ENCODE data around the gene STH. TPM values are rescaled to one million over a fixed set of nuclear protein-coding genes. Genes with fewer than 3 reads are reported as not detected.

The STH gene
- total and polyA plus RNA-seq, 2 experiments from 2014 or later: not detected

DNA sequence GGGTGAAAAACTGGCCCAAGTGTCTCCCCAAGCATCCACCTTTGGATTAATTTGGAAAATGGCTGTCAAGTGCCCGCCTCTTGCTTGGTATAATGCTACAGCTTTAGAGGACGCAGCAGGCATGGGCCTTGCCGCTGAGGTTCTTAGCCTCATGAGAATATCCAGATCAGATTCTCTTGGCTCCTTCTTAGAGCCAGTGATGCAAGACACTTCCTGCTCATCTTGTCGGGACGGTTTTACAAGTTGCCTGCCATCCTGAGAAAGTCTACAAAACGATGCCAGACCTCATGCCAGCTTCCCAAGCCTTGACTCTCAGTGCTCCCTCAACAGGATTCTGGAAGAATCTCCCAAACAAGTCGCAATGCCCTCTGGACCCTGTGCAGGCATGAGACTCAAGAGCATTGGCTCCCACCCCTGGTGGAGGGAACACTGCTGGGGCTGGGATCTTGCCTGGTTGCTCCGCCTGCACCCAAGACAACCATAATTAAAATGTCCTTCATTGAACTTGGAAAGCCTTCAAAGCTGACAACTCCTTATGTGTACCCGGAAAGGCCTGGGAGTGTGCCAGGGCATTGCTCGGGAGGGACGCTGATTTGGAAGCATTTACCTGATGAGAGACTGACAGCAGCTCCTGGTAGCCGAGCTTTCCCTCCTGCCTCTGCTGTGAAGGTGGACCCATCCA, 25.8 kb upstream of the STH start:
- no peaks in the 10 kb centered on the region for H3K9me3 ChIP-seq (ENCODE audit: low read depth)
- WGBS (ENCODE audit: low lambda C conversion rate, missing lambda C conversion rate): 89% methylated on average over 12 of the region's 12 CpGs
- TF ChIP-seq EZH2phosphoT487 (IDR thresholded peaks at IDR 0.05; ENCODE audit: low read depth, severe bottlenecking, unreplicated experiment): no peak
- no peak for TF ChIP-seq EZH2 (IDR thresholded peaks at IDR 0.05; ENCODE audit: borderline replicate concordance)
- TF ChIP-seq, protein P1, sequence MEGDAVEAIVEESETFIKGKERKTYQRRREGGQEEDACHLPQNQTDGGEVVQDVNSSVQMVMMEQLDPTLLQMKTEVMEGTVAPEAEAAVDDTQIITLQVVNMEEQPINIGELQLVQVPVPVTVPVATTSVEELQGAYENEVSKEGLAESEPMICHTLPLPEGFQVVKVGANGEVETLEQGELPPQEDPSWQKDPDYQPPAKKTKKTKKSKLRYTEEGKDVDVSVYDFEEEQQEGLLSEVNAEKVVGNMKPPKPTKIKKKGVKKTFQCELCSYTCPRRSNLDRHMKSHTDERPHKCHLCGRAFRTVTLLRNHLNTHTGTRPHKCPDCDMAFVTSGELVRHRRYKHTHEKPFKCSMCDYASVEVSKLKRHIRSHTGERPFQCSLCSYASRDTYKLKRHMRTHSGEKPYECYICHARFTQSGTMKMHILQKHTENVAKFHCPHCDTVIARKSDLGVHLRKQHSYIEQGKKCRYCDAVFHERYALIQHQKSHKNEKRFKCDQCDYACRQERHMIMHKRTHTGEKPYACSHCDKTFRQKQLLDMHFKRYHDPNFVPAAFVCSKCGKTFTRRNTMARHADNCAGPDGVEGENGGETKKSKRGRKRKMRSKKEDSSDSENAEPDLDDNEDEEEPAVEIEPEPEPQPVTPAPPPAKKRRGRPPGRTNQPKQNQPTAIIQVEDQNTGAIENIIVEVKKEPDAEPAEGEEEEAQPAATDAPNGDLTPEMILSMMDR (IDR thresholded peaks at IDR 0.05; ENCODE audit: poor library complexity): no peak

DNA sequence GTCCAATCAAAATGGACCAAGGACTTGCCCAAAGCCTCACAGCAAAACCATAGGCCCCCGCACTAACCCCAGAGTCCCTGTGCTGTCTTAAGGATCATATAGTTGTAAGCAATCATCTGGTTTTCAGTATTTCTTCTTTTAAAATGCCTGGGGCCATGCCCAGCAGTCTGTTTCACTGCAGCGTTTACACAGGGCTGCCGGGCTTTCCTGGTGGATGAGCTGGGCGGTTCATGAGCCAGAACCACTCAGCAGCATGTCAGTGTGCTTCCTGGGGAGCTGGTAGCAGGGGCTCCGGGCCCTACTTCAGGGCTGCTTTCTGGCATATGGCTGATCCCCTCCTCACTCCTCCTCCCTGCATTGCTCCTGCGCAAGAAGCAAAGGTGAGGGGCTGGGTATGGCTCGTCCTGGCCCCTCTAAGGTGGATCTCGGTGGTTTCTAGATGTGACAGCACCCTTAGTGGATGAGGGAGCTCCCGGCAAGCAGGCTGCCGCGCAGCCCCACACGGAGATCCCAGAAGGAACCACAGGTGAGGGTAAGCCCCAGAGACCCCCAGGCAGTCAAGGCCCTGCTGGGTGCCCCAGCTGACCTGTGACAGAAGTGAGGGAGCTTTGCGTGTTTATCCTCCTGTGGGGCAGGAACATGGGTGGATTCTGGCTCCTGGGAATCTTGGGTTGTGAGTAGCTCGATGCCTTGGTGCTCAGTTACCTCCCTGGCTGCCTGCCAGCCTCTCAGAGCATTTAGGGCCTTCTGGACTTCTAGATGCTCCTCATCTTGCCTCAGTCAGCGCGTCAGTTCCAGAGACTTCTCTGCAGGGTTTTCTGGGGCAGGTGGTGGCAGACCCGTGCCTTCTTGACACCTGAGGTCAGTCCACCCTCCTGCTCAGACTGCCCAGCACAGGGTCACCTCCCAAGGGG, 24.8 kb upstream of the STH start:
- no peaks in the 10 kb centered on the region for H3K36me3 ChIP-seq (replicated peaks; ENCODE audit: insufficient read depth, low read depth)
- no peak overlapping the region for H2AFZ ChIP-seq
- 82% methylated on average over 17 of the region's 17 CpGs for WGBS (ENCODE audit: low lambda C conversion rate, missing lambda C conversion rate)
- no peaks in the 10 kb centered on the region for H3K79me2 ChIP-seq
- H3K27ac ChIP-seq: no peak overlapping the region
- no peak overlapping the region for H3K4me2 ChIP-seq
- H3K27me3 ChIP-seq: no peaks in the 10 kb centered on the region
- no peaks in the 10 kb centered on the region for H3K9me2 ChIP-seq (replicated peaks; ENCODE audit: insufficient read depth)
- no peaks in the 10 kb centered on the region for H3K9me3 ChIP-seq (ENCODE audit: low read depth)
- H4K20me1 ChIP-seq (ENCODE audit: insufficient read depth, poor library complexity, severe bottlenecking): no peaks in the 10 kb centered on the region
- H3K4me1 ChIP-seq (ENCODE audit: insufficient read depth): no peaks in the 10 kb centered on the region
- no peak for DNase-seq (ENCODE audit: low spot score)
- H3K4me3 ChIP-seq: no peak overlapping the region
- TF ChIP-seq, protein P1 (IDR thresholded peaks at IDR 0.05; ENCODE audit: poor library complexity): no peak
- no peak for TF ChIP-seq EZH2phosphoT487 (IDR thresholded peaks at IDR 0.05; ENCODE audit: low read depth, severe bottlenecking, unreplicated experiment)
- TF ChIP-seq EZH2 (IDR thresholded peaks at IDR 0.05; ENCODE audit: borderline replicate concordance): no peak

More for the DNA sequence above, 25.8 kb upstream of the STH start:
- H4K20me1 ChIP-seq (ENCODE audit: insufficient read depth, poor library complexity, severe bottlenecking): no peaks in the 10 kb centered on the region
- H3K4me3 ChIP-seq: no peak overlapping the region
- H3K4me2 ChIP-seq: no peak overlapping the region
- no peaks in the 10 kb centered on the region for H3K9me2 ChIP-seq (replicated peaks; ENCODE audit: insufficient read depth)
- no peaks in the 10 kb centered on the region for H3K36me3 ChIP-seq (replicated peaks; ENCODE audit: insufficient read depth, low read depth)
- H3K79me2 ChIP-seq: no peaks in the 10 kb centered on the region
- no peak overlapping the region for H2AFZ ChIP-seq
- no peaks in the 10 kb centered on the region for H3K27me3 ChIP-seq
- H3K4me1 ChIP-seq (ENCODE audit: insufficient read depth): no peaks in the 10 kb centered on the region
- H3K27ac ChIP-seq: no peak overlapping the region
- no peak for DNase-seq (ENCODE audit: low spot score)

DNA sequence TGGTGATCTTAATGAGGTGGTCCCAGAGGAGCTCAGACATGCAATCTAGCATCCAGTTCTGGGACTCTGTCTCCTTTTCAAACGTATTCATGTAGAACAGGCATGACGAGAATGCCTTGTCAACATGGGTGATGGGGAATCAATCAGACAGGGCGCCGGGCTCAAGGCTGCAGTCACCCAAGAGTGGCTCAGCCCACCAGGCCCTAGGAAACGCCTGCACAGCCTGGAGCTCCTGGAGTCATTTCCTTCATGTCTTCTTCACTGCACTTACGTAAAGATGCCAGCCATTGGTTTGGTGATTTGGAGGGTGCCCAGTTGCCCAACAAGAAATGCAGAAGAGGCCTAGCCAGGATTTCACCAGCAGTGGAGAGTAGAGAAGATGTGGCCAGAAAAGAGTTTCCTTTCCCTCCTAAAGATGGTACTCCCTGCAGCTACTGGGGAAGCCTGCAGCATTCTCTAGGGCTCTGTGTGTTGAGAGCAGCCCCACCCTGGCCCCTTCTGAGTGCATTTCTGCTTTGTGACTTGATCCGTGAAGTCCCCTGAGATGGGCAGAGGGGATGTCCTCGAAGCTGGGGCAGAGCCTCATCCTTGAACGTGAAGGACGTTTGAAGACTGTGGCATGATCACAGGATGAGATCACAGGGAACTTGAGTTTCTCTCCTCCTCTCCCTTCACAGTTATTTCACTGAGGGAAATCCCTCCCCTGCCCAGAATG, 24.0 kb upstream of the STH start:
- no peak overlapping the region for H2AFZ ChIP-seq
- no peak overlapping the region for H3K4me3 ChIP-seq
- 85% methylated on average over 10 of the region's 10 CpGs for WGBS (ENCODE audit: low lambda C conversion rate, missing lambda C conversion rate)
- H3K79me2 ChIP-seq: no peaks in the 10 kb centered on the region
- no peaks in the 10 kb centered on the region for H3K9me2 ChIP-seq (replicated peaks; ENCODE audit: insufficient read depth)
- no peaks in the 10 kb centered on the region for H3K4me1 ChIP-seq (ENCODE audit: insufficient read depth)
- no peaks in the 10 kb centered on the region for H3K27me3 ChIP-seq
- no peaks in the 10 kb centered on the region for H4K20me1 ChIP-seq (ENCODE audit: insufficient read depth, poor library complexity, severe bottlenecking)
- no peaks in the 10 kb centered on the region for H3K36me3 ChIP-seq (replicated peaks; ENCODE audit: insufficient read depth, low read depth)
- no peak overlapping the region for H3K4me2 ChIP-seq
- no peaks in the 10 kb centered on the region for H3K9me3 ChIP-seq (ENCODE audit: low read depth)
- TF ChIP-seq, protein P1 (IDR thresholded peaks at IDR 0.05; ENCODE audit: poor library complexity): no peak
- no peak for TF ChIP-seq EZH2phosphoT487 (IDR thresholded peaks at IDR 0.05; ENCODE audit: low read depth, severe bottlenecking, unreplicated experiment)
- no peak for TF ChIP-seq EZH2 (IDR thresholded peaks at IDR 0.05; ENCODE audit: borderline replicate concordance)
- DNase-seq (ENCODE audit: low spot score): no peak
- H3K27ac ChIP-seq: no peak overlapping the region

Measured in hepatocyte (in vitro differentiated cells).